ENCODE results near the gene MAGI2. TPM values are rescaled to one million over a fixed set of nuclear protein-coding genes. Genes with fewer than 3 reads are reported as not detected.

The MAGI2 gene
- total and polyA plus RNA-seq, 8 donors = 1.3 to 4.0 (median 2.0) TPM

- TF ChIP-seq, protein P1, sequence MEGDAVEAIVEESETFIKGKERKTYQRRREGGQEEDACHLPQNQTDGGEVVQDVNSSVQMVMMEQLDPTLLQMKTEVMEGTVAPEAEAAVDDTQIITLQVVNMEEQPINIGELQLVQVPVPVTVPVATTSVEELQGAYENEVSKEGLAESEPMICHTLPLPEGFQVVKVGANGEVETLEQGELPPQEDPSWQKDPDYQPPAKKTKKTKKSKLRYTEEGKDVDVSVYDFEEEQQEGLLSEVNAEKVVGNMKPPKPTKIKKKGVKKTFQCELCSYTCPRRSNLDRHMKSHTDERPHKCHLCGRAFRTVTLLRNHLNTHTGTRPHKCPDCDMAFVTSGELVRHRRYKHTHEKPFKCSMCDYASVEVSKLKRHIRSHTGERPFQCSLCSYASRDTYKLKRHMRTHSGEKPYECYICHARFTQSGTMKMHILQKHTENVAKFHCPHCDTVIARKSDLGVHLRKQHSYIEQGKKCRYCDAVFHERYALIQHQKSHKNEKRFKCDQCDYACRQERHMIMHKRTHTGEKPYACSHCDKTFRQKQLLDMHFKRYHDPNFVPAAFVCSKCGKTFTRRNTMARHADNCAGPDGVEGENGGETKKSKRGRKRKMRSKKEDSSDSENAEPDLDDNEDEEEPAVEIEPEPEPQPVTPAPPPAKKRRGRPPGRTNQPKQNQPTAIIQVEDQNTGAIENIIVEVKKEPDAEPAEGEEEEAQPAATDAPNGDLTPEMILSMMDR (IDR thresholded peaks at IDR 0.05) = no peak
- H3K9me3 ChIP-seq = no peaks in the 10 kb centered on the region
- peaks cover 0 to 6% (median 0%) of the 10 kb centered on the region in 4 donors for H3K27me3 ChIP-seq
- intact Hi-C loops (cut with DNase I) = no loop called here
- H3K36me3 ChIP-seq = no peaks in the 10 kb centered on the region
- WGBS, 2 donors = 57 to 71% methylated on average over 2 of the region's 2 CpGs
- DNase-seq (no peak), FAIRE-seq (no peak), ATAC-seq (no peak)
- no peak overlapping the region for H3K27ac ChIP-seq
- no peaks in the 10 kb centered on the region for H3K4me1 ChIP-seq
- H3K4me3 ChIP-seq = no peak overlapping the region
Observed at GRCh38 chr7:79403451-79403850, 50.0 kb downstream of the MAGI2 start.

DNA sequence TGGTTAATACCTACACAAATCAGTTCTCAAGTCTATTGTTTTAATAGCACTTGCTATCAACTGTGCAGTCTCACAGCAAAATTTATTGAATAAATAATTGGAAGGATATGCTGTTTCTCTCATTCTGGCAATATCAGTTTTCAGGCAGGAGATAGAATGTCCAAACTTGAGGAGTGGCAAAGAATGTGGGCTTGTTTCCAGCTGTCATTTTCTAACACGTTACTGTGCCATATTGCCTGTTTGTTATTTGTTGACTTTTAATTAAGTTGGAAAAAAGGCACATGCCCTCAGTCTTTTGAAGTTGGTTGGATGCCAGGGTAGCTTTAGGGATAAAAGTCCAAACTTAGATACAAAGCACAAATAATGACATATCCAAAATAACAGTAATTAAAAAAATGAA lies 52.2 kb downstream of the MAGI2 start:
- H3K4me3 ChIP-seq = no peak overlapping the region
- H3K27me3 ChIP-seq = no peaks in the 10 kb centered on the region
- H3K27ac ChIP-seq = no peak overlapping the region
- H3K36me3 ChIP-seq = no peaks in the 10 kb centered on the region
- no peaks in the 10 kb centered on the region for H3K9me3 ChIP-seq
- H3K4me1 ChIP-seq = no peaks in the 10 kb centered on the region
- TF ChIP-seq, protein P1 (IDR thresholded peaks at IDR 0.05) = no peak
- DNase-seq (no peak), FAIRE-seq (no peak), ATAC-seq (no peak)
- intact Hi-C loops (cut with DNase I) = no loop called here
- 5 to 8% methylated on average over 1 of the region's 1 CpG for WGBS, 2 donors

DNA sequence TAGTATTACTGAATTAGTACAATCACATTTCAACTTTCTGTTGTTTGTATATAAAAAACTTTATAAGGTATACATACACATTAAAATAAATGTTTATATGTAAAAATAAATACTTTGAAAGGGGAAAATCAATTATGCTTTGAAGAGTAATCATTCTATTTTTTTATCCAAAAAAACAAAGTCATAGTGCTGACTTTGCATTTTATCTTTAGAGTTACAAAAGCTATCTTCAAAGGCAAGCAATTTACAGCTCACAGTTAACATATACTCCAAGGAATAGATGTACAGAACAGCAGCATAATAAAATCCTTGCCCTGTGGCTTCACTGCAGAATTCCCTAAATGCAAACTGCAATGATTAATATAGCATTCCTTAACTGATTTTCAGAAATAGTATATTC lies 53.2 kb downstream of the MAGI2 start:
- H3K27me3 ChIP-seq = no peaks in the 10 kb centered on the region
- intact Hi-C loops (cut with DNase I) = no loop called here
- no peak for DNase-seq
- H3K4me1 ChIP-seq = no peaks in the 10 kb centered on the region
- TF ChIP-seq, protein P1 (IDR thresholded peaks at IDR 0.05) = no peak
- no peak overlapping the region for H3K4me3 ChIP-seq
- H3K27ac ChIP-seq = no peak overlapping the region
- H3K9me3 ChIP-seq = no peaks in the 10 kb centered on the region
- no peaks in the 10 kb centered on the region for H3K36me3 ChIP-seq
- ATAC-seq = no peak
- no peak for FAIRE-seq

GRCh38 chr7:79398138-79398749 lies 55.2 kb downstream of the MAGI2 start:
- TF ChIP-seq, protein P1 (IDR thresholded peaks at IDR 0.05) = no peak
- FAIRE-seq = no peak
- no peak overlapping the region for H3K27ac ChIP-seq
- H3K27me3 ChIP-seq = no peaks in the 10 kb centered on the region
- intact Hi-C loops (cut with DNase I) = no loop called here
- ATAC-seq = no peak
- H3K36me3 ChIP-seq = no peaks in the 10 kb centered on the region
- H3K4me1 ChIP-seq = no peaks in the 10 kb centered on the region
- 43 to 58% methylated on average over 3 of the region's 3 CpGs for WGBS, 2 donors
- DNase-seq = no peak
- H3K4me3 ChIP-seq = no peak overlapping the region
- H3K9me3 ChIP-seq = no peaks in the 10 kb centered on the region

GRCh38 chr7:79386688-79387422 lies 66.6 kb downstream of the MAGI2 start:
- H3K27ac ChIP-seq = no peak overlapping the region
- DNase-seq (no peak), FAIRE-seq (no peak), ATAC-seq (no peak)
- intact Hi-C loops (cut with DNase I) = no loop called here
- no peak overlapping the region for H3K4me3 ChIP-seq
- 34 to 50% methylated on average over 4 of the region's 4 CpGs for WGBS, 2 donors
- H3K4me1 ChIP-seq = no peaks in the 10 kb centered on the region
- no peaks in the 10 kb centered on the region for H3K9me3 ChIP-seq
- TF ChIP-seq, protein P1 (IDR thresholded peaks at IDR 0.05) = no peak
- no peaks in the 10 kb centered on the region for H3K27me3 ChIP-seq
- H3K36me3 ChIP-seq = no peaks in the 10 kb centered on the region

Data from pancreas (tissue), 10 donors.